ENCODE results near the gene TRIM47.
"Not testable (repeated sequence)": the region's sequence is repeated elsewhere in the genome, so short reads cannot be mapped to it uniquely, and the experiment has no call there.

The TRIM47 gene

GRCh38 chr17:75869282-75870141 lies 8.9 kb downstream of the TRIM47 start:
- no peak for DNase-seq (ENCODE audit: low read depth in 2 of 2)

- DNase-seq (ENCODE audit: low read depth in 2 of 2) = not testable (repeated sequence)
Measured at GRCh38 chr17:75868730-75869281, 9.6 kb downstream of the TRIM47 start.

- DNase-seq (ENCODE audit: low read depth in 2 of 2) = not testable (repeated sequence)
Measured at GRCh38 chr17:75865404-75866188, 12.8 kb downstream of the TRIM47 start.

- not testable (repeated sequence) for DNase-seq (ENCODE audit: low read depth in 2 of 2)
Measured at GRCh38 chr17:75864887-75865286, 13.5 kb downstream of the TRIM47 start.

- no peak for DNase-seq (ENCODE audit: low read depth in 2 of 2)
Measured at GRCh38 chr17:75864448-75864871, 13.9 kb downstream of the TRIM47 start.

- DNase-seq (ENCODE audit: low read depth in 2 of 2) = no peak
Measured at GRCh38 chr17:75861927-75862317, 16.5 kb downstream of the TRIM47 start.

- DNase-seq (ENCODE audit: low read depth in 2 of 2) = not testable (repeated sequence)
Measured at GRCh38 chr17:75859358-75859757, 19.0 kb downstream of the TRIM47 start.

- no peak for DNase-seq (ENCODE audit: low read depth in 2 of 2)
Measured at GRCh38 chr17:75856062-75856756, 22.2 kb downstream of the TRIM47 start.

GRCh38 chr17:75855310-75856061 lies 22.9 kb downstream of the TRIM47 start, which contains the start of gene WBP2:
Gene WBP2 (minus strand): TSS chr17:75855335. CDS start chr17:75855297, 38 bp downstream.
- DNase-seq (ENCODE audit: low read depth in 2 of 2) = peak; percentile 92 to 95

GRCh38 chr17:75854881-75855309 lies 23.5 kb downstream of the TRIM47 start:
- no peak for DNase-seq (ENCODE audit: low read depth in 2 of 2)

GRCh38 chr17:75854101-75854748 lies 24.2 kb downstream of the TRIM47 start:
- DNase-seq (ENCODE audit: low read depth in 2 of 2) = no peak

- DNase-seq (ENCODE audit: low read depth in 2 of 2) = no peak
Measured at GRCh38 chr17:75853433-75853832, 24.9 kb downstream of the TRIM47 start.

GRCh38 chr17:75851693-75851991 lies 26.7 kb downstream of the TRIM47 start:
- not testable (repeated sequence) for DNase-seq (ENCODE audit: low read depth in 2 of 2)

- no peak for DNase-seq (ENCODE audit: low read depth in 2 of 2)
Measured at GRCh38 chr17:75850928-75851692, 27.3 kb downstream of the TRIM47 start.

GRCh38 chr17:75849724-75850123 lies 28.7 kb downstream of the TRIM47 start:
- no peak for DNase-seq (ENCODE audit: low read depth in 2 of 2)

GRCh38 chr17:75849279-75849646 lies 29.1 kb downstream of the TRIM47 start:
- DNase-seq (ENCODE audit: low read depth in 2 of 2) = no peak

- DNase-seq (ENCODE audit: low read depth in 2 of 2) = peak; percentile 74 to 81
Measured at GRCh38 chr17:75848523-75849278, 29.7 kb downstream of the TRIM47 start.

GRCh38 chr17:75847614-75848522 lies 30.5 kb downstream of the TRIM47 start:
- DNase-seq (ENCODE audit: low read depth in 2 of 2) = no peak

Data from stimulated activated CD8-positive, alpha-beta memory T cell treated with anti-CD3 and anti-CD28 coated beads, Interleukin-2, amount 100 ng/mL, for 48 hours (primary cell).